ENCODE measurements around the gene ZDHHC1. TPM values are rescaled to one million over a fixed set of nuclear protein-coding genes. Genes with fewer than 3 reads are reported as not detected.

Gene ZDHHC1
- total RNA-seq, 1 experiment from 2014 or later, result 1.0 TPM

DNA sequence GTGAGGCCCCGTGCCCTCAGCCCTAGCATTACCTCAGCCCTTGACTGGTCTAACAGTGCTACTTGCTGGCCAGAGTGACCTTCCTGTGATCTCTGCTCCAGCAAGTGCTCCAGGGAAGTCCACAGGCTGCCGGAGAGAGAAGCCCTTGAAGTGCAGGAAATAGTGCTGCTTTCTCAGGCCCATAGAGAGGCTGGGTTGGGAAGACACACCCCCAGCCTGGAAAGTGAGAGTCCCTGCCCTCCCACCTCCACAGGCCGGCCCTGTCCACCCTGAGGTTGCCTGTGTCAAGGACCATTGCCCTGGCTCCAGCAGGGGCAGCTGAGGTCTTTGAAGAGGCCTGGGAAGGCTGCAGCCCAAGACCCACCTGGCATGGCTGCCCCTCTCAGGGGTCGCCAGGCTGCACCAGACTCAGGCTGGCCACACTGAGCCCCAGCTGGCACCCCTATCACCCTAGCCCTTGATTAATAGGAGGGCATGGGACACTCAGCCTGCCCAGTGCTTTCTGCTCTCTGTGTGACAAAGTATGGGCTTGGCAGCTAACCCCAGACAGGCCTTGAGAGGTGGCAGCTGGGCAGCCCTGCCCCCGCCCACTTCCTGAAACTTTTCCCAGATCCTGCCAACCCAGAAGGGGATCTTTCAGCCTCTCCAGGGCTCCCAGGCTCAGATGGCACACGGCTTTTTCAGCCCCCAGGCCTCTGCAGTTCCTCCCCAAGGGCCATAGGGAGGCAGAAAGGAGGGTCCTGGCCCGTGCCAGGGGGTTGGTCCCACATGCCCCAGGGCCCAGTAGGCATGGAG is 43.0 kb upstream of the ZDHHC1 start:
- no peaks in the 10 kb centered on the region for H3K27me3 ChIP-seq (replicated peaks; ENCODE audit: control insufficient read depth, insufficient read depth, low read length)
- ChIA-PET CTCF (no interaction called here), POLR2A (no interaction called here)
- no peaks in the 10 kb centered on the region for H3K36me3 ChIP-seq (ENCODE audit: control insufficient read depth, insufficient read depth, low read length)
- H3K4me3 ChIP-seq (ENCODE audit: low read depth, low read length), result no peak overlapping the region
- no peak overlapping the region for H3K4me3 Mint-ChIP-seq (ENCODE audit: unreplicated experiment)
- TF ChIP-seq, protein P1, sequence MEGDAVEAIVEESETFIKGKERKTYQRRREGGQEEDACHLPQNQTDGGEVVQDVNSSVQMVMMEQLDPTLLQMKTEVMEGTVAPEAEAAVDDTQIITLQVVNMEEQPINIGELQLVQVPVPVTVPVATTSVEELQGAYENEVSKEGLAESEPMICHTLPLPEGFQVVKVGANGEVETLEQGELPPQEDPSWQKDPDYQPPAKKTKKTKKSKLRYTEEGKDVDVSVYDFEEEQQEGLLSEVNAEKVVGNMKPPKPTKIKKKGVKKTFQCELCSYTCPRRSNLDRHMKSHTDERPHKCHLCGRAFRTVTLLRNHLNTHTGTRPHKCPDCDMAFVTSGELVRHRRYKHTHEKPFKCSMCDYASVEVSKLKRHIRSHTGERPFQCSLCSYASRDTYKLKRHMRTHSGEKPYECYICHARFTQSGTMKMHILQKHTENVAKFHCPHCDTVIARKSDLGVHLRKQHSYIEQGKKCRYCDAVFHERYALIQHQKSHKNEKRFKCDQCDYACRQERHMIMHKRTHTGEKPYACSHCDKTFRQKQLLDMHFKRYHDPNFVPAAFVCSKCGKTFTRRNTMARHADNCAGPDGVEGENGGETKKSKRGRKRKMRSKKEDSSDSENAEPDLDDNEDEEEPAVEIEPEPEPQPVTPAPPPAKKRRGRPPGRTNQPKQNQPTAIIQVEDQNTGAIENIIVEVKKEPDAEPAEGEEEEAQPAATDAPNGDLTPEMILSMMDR (IDR thresholded peaks at IDR 0.05; ENCODE audit: insufficient read depth in 1 of 2, low read depth in 1 of 2, low read length in 1 of 2, severe bottlenecking in 1 of 2, unreplicated experiment in 1 of 2), result no peak
- H3K4me1 Mint-ChIP-seq (ENCODE audit: low read depth, unreplicated experiment), result no peaks in the 10 kb centered on the region
- intact Hi-C loops (cut with micrococcal nuclease; ENCODE audit: unreplicated experiment), result no loop called here
- H3K9me3 ChIP-seq, result no peaks in the 10 kb centered on the region
- BruUV-seq (replicated peaks), result no TSS peak
- no peaks in the 10 kb centered on the region for H3K9me3 Mint-ChIP-seq (ENCODE audit: unreplicated experiment)
- no peaks in the 10 kb centered on the region for H3K4me1 ChIP-seq
- H3K27me3 Mint-ChIP-seq (ENCODE audit: insufficient read depth, unreplicated experiment), result no peaks in the 10 kb centered on the region
- DNase-seq, result no peak
- H3K36me3 Mint-ChIP-seq (ENCODE audit: insufficient read depth, unreplicated experiment), result peaks cover 8% of the 10 kb centered on the region
- H3K27ac Mint-ChIP-seq (ENCODE audit: unreplicated experiment), result no peak overlapping the region

DNA sequence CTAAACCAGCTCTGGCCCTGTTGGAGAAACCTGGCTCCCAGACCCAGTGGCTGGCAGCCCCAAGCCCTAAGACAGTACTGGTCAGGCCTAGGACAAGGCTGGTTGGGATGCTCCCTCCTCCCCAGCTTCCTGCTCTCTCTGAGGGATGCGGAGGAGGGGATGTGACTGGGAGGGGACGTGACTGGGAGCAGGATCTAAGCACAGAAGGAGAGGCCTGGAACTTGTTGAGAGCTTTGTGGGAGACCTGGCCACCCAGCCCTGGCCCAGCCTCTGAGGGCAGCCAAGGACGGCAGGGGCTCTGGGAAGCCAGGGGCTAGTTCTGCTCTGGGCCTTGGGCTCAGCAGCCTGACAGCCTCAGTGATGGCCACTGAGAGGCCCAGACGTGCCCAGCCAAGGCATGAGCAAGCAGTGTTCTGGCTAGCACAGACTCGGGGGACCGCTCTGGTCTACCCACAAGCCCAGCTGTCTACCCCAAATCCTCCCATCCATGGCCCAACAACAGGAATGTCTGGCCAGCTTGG is 41.9 kb upstream of the ZDHHC1 start:
- no TSS peak for BruUV-seq (replicated peaks)
- no peak overlapping the region for H3K27ac Mint-ChIP-seq (ENCODE audit: unreplicated experiment)
- H3K27me3 Mint-ChIP-seq (ENCODE audit: insufficient read depth, unreplicated experiment), result no peaks in the 10 kb centered on the region
- DNase-seq, result no peak
- intact Hi-C loops (cut with micrococcal nuclease; ENCODE audit: unreplicated experiment), result no loop called here
- ChIA-PET CTCF (interaction anchor here (0.7 to 2.0 kb wide), 2 partner anchors 27 to 30 kb away, joined by 3 to 8 read pairs; partner anchors contain the start of gene HSD11B2), POLR2A (no interaction called here)
- peaks cover 8% of the 10 kb centered on the region for H3K36me3 Mint-ChIP-seq (ENCODE audit: insufficient read depth, unreplicated experiment)
- TF ChIP-seq, protein P1 (IDR thresholded peaks at IDR 0.05; ENCODE audit: insufficient read depth in 1 of 2, low read depth in 1 of 2, low read length in 1 of 2, severe bottlenecking in 1 of 2, unreplicated experiment in 1 of 2), result no peak
- no peaks in the 10 kb centered on the region for H3K4me1 Mint-ChIP-seq (ENCODE audit: low read depth, unreplicated experiment)
- no peak overlapping the region for H3K4me3 Mint-ChIP-seq (ENCODE audit: unreplicated experiment)
- Histone ChIP-seq H3K9me3 (no peaks in the 10 kb centered on the region), H3K4me1 (no peaks in the 10 kb centered on the region), H3K36me3 (ENCODE audit: control insufficient read depth, insufficient read depth, low read length) (no peaks in the 10 kb centered on the region), H3K27me3 (replicated peaks; ENCODE audit: control insufficient read depth, insufficient read depth, low read length) (no peaks in the 10 kb centered on the region), H3K4me3 (ENCODE audit: low read depth, low read length) (no peak overlapping the region)
- no peaks in the 10 kb centered on the region for H3K9me3 Mint-ChIP-seq (ENCODE audit: unreplicated experiment)

DNA sequence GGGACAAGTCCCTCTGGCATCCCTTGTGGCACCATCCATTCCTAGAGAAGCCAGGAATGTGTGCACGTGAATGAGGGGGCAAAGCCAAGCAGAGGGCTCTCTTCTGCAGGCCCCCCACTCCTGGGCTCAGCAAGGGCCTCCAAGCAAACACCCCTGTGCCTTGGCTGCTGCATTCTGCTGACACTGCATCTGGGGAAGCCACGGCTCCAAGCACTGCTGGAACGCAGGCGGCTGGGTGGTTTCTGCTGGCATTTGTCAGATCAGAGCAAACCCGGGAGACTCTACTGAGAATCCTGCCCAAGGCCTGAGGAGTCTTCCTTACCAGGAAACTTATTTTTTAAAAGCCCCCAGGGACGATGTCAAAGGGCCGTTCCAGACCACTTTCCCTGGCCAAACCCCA is 41.3 kb upstream of the ZDHHC1 start:
- H3K4me3 ChIP-seq (ENCODE audit: low read depth, low read length), result no peak overlapping the region
- CTCF ChIA-PET, result interaction anchor here (0.7 to 2.0 kb wide), 2 partner anchors 27 to 30 kb away, joined by 3 to 8 read pairs; partner anchors contain the start of gene HSD11B2
- no peak for DNase-seq
- Mint-ChIP-seq H3K4me1 (ENCODE audit: low read depth, unreplicated experiment) (no peaks in the 10 kb centered on the region), H3K27me3 (ENCODE audit: insufficient read depth, unreplicated experiment) (no peaks in the 10 kb centered on the region), H3K4me3 (ENCODE audit: unreplicated experiment) (no peak overlapping the region), H3K36me3 (ENCODE audit: insufficient read depth, unreplicated experiment) (peaks cover 8% of the 10 kb centered on the region), H3K9me3 (ENCODE audit: unreplicated experiment) (no peaks in the 10 kb centered on the region), H3K27ac (ENCODE audit: unreplicated experiment) (no peak overlapping the region)
- no peaks in the 10 kb centered on the region for H3K9me3 ChIP-seq
- no peaks in the 10 kb centered on the region for H3K4me1 ChIP-seq
- intact Hi-C loops (cut with micrococcal nuclease; ENCODE audit: unreplicated experiment), result no loop called here
- no peaks in the 10 kb centered on the region for H3K36me3 ChIP-seq (ENCODE audit: control insufficient read depth, insufficient read depth, low read length)
- no peaks in the 10 kb centered on the region for H3K27me3 ChIP-seq (replicated peaks; ENCODE audit: control insufficient read depth, insufficient read depth, low read length)
- TF ChIP-seq, protein P1 (IDR thresholded peaks at IDR 0.05; ENCODE audit: insufficient read depth in 1 of 2, low read depth in 1 of 2, low read length in 1 of 2, severe bottlenecking in 1 of 2, unreplicated experiment in 1 of 2), result no peak
- POLR2A ChIA-PET, result interaction anchor here (1.1 kb wide), 1 partner anchor 27 kb away, joined by 3 read pairs; the partner anchor contains the start of gene HSD11B2
- BruUV-seq (replicated peaks), result no TSS peak

Measured in Caco-2 (cell line).